ENCODE data around the gene DPYD. TPM values are rescaled to one million over a fixed set of nuclear protein-coding genes. Genes with fewer than 3 reads are reported as not detected.

DPYD gene
- polyA plus RNA-seq, 1 of the 3 experiments (the other 2 are of a cell fraction): 23.0 TPM

DNA sequence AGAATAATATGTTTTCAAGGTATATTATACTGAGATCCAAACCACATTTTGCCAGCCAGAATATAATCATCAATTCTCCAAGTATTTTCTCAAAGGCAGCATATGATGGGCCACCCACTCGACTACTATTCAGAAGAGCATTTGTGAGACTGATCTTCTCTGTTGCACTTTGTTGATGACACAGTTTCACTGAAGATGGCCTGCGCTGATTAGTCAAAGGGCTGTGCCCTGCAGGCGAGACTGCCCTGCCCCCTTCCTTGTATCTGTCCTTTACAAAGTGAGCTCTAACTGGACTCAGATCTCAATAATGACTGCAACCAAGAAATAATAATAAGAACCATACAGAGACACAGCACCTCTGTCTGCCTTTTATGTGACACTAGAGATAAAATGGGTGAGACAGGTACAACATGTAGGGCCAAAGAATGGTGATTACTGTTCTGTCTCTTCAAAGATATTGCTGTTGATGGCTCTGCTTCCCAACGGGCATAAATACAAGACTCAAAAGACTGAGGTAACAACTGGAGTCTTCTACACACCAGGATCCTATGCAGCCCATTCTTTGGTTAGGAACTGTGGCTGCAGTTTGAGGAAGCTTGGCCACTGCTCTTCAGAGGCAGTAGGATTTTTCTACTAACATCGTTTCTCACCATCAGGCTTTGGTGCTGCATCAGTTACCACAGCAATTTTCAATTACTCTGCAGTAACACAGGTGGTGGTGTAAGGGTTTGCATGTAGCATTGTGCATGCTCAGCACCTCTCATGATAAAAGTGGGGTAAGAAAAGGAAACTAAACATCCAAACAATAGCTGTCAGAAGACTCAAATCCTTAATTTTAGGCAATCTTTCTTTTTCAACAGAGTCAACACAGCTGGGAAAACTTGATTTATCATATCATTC is 718.1 kb downstream of the DPYD start:
- TF ChIP-seq NFIC (IDR thresholded peaks at IDR 0.05; ENCODE audit: borderline replicate concordance) (no peak), GATA2 (CRISPR knock-in tag; IDR thresholded peaks at IDR 0.05) (peak; percentile 74), RAD21 (IDR thresholded peaks at IDR 0.05; ENCODE audit: low read length) (no peak)
- peaks cover 8 to 17% of the 10 kb centered on the region in 2 experiments; a peak in 3 of 4 replicates for H3K4me1 ChIP-seq (ENCODE audit: control insufficient read depth in 1 of 2, insufficient read depth in 2 of 2, low read depth in 1 of 2, low read length in 1 of 2)
- no peak overlapping the region for H3K9ac ChIP-seq
- H4K20me1 ChIP-seq (ENCODE audit: insufficient read depth): no peaks in the 10 kb centered on the region
- peak overlapping the region in 1 of 2 experiments; percentile 47; a peak in 1 of 4 replicates for H3K27ac ChIP-seq (ENCODE audit: low read depth in 2 of 2, low read length in 1 of 2)
- ChIA-PET POLR2A (no interaction called here), CTCF (interaction anchor here (1.2 to 1.4 kb wide), 3 partner anchors 64 to 1266 kb away, joined by 3 read pairs; no protein-coding TSS in a partner anchor)
- no peak overlapping the region for H2AFZ ChIP-seq (ENCODE audit: low read depth)
- no peaks in the 10 kb centered on the region for H3K79me2 ChIP-seq (ENCODE audit: insufficient read depth)
- H3K4me2 ChIP-seq: no peak overlapping the region
- peaks cover 0 to 4% of the 10 kb centered on the region in 2 experiments for H3K36me3 ChIP-seq (replicated peaks in 1 of 2; ENCODE audit: control insufficient read depth in 1 of 2, insufficient read depth in 2 of 2, low read length in 1 of 2)
- H3K9me3 ChIP-seq: no peaks in the 10 kb centered on the region
- H3K27me3 ChIP-seq (ENCODE audit: insufficient read depth): no peaks in the 10 kb centered on the region
- DNase-seq: no peak
- no peak overlapping the region for H3K4me3 ChIP-seq (ENCODE audit: low read depth in 2 of 2, low read length in 1 of 2)
- peaks cover 22% of the 10 kb centered on the region for H3F3A ChIP-seq (replicated peaks; ENCODE audit: insufficient read depth)
- no peaks in the 10 kb centered on the region for H3K9me2 ChIP-seq
- WGBS (ENCODE audit: low lambda C conversion rate): 88% methylated on average over 5 of the region's 5 CpGs

- Histone ChIP-seq H3K9me2 (no peaks in the 10 kb centered on the region), H3K79me2 (ENCODE audit: insufficient read depth) (no peaks in the 10 kb centered on the region), H3K4me1 (ENCODE audit: control insufficient read depth in 1 of 2, insufficient read depth in 2 of 2, low read depth in 1 of 2, low read length in 1 of 2) (peaks cover 8 to 17% of the 10 kb centered on the region in 2 experiments; a peak in 3 of 4 replicates), H3K27me3 (ENCODE audit: insufficient read depth) (no peaks in the 10 kb centered on the region), H3F3A (replicated peaks; ENCODE audit: insufficient read depth) (peaks cover 18% of the 10 kb centered on the region), H3K9me3 (no peaks in the 10 kb centered on the region), H4K20me1 (ENCODE audit: insufficient read depth) (no peaks in the 10 kb centered on the region), H3K27ac (ENCODE audit: low read depth in 2 of 2, low read length in 1 of 2) (no peak overlapping the region), H3K4me3 (ENCODE audit: low read depth in 2 of 2, low read length in 1 of 2) (no peak overlapping the region), H3K9ac (no peak overlapping the region), H3K4me2 (no peak overlapping the region), H3K36me3 (replicated peaks in 1 of 2; ENCODE audit: control insufficient read depth in 1 of 2, insufficient read depth in 2 of 2, low read length in 1 of 2) (peaks cover 0 to 4% of the 10 kb centered on the region in 2 experiments), H2AFZ (ENCODE audit: low read depth) (no peak overlapping the region)
- DNase-seq: no peak
- 99% methylated on average over 3 of the region's 3 CpGs for WGBS (ENCODE audit: low lambda C conversion rate)
- CTCF ChIA-PET: interaction anchor here (1.2 kb wide), 2 partner anchors 64 to 1267 kb away, joined by 3 read pairs; no protein-coding TSS in a partner anchor
- TF ChIP-seq NFIC (IDR thresholded peaks at IDR 0.05; ENCODE audit: borderline replicate concordance) (no peak), GABPA (IDR thresholded peaks at IDR 0.05; ENCODE audit: low read depth) (no peak), RFX5 (IDR thresholded peaks at IDR 0.05; ENCODE audit: low read length) (no peak), FOSL2 (IDR thresholded peaks at IDR 0.05; ENCODE audit: borderline replicate concordance, low read depth) (no peak), FOXM1 (IDR thresholded peaks at IDR 0.05; ENCODE audit: low read depth) (no peak), MEF2A (IDR thresholded peaks at IDR 0.05; ENCODE audit: borderline replicate concordance, low read depth) (no peak), TAF1 (IDR thresholded peaks at IDR 0.05; ENCODE audit: borderline replicate concordance, low read depth, low read length) (no peak), USF2 (IDR thresholded peaks at IDR 0.05; ENCODE audit: borderline replicate concordance, low read depth, low read length) (no peak)
- TF ChIP-seq, protein P1, sequence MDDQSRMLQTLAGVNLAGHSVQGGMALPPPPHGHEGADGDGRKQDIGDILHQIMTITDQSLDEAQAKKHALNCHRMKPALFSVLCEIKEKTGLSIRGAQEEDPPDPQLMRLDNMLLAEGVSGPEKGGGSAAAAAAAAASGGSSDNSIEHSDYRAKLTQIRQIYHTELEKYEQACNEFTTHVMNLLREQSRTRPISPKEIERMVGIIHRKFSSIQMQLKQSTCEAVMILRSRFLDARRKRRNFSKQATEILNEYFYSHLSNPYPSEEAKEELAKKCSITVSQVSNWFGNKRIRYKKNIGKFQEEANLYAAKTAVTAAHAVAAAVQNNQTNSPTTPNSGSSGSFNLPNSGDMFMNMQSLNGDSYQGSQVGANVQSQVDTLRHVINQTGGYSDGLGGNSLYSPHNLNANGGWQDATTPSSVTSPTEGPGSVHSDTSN (IDR thresholded peaks at IDR 0.05): no peak
- POLR2A ChIA-PET: no interaction called here
Observed at GRCh38 chr1:97201641-97202040, 719.2 kb downstream of the DPYD start.
